ENCODE results near the gene FAAP20.

FAAP20 gene

DNA sequence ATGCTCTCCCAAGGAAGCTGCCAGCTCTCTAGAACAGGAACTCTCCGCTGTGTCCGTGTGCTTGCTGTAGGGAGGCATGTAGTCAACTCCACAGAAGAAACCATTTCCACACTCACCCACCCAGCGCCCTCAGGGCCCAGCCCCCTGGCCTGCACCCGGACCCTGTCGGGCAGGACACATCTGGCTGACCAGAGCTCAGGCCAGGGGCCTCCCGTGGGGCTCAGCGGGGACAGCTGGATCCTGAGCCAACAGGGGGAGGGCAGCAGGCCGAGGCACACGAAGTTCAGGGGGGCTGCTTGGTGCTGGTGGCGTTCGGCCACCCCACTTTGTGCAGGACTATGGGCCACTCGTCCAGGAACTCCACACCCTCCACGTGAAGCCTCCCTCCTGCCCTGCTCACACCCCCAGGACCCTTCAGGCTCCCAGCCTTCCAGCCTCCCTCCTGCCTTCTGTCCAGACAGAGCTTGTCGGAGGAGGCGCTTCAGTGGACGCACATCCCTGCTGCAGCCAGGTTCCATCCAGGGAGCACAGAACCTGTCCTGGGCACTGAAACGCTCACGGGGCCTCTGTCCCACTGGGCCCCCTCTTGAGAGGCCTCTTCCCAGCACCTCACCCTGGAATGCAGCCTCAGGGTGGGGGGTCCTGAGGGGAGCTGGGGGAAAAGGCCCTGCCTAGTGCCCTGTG is 15.0 kb upstream of the FAAP20 start:
- Mint-ChIP-seq H3K4me1 (ENCODE audit: low read depth) (peaks cover 1% of the 10 kb centered on the region), H3K36me3 (ENCODE audit: low read depth) (no peaks in the 10 kb centered on the region), H3K4me3 (no peak overlapping the region), H3K27me3 (ENCODE audit: low read depth) (peaks cover 4% of the 10 kb centered on the region), H3K9me3 (no peaks in the 10 kb centered on the region), H3K27ac (no peak overlapping the region)

DNA sequence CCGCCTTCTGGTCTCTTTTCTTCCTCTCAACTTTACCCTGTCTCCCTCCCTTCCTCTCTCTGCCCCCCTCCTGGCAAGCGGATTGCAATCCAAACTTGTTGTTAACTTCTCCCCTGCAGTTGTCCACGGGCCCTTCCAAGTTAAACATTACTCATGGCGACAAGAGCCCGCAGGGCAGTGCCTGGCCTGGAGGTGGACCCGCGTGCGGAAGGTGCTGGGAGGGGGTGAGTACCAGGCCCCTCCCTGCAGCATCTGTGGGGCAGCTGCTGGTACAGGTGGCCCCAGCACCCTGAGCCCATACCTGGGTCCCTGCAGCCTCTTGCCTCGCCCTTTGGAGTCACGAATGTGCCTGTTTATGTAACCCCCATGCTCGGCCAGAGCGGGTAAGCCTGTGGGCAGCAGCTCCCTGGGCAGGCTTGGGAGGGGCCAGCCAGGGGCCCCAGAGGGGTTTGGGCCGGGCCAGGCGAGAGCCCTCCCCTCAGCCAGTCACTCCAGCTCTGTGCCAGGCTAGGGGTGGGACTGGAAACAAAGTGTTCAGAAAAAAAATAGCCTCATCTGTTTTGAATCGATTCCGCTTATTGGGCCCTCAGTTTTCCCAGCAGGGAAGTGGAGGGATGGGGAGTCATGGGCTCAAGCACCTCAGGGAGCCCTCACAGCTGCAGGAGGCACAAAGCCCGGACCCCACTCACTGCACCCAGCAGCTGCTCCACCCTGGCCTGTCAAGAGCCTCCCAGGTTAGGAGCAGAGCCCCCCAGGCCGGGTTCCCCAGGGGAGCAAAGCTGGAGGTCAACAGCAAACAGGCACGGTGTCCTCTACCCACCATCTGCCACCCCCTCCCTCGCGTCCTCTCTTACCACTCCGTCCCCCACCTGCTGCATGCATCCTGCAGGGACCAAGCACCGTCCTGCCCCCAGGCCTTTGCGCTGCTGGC is 14.0 kb upstream of the FAAP20 start:
- H3K9me3 Mint-ChIP-seq: no peaks in the 10 kb centered on the region
- H3K4me3 Mint-ChIP-seq: no peak overlapping the region
- peaks cover 4% of the 10 kb centered on the region for H3K27me3 Mint-ChIP-seq (ENCODE audit: low read depth)
- H3K27ac Mint-ChIP-seq: no peak overlapping the region
- peaks cover 1% of the 10 kb centered on the region for H3K4me1 Mint-ChIP-seq (ENCODE audit: low read depth)
- H3K36me3 Mint-ChIP-seq (ENCODE audit: low read depth): no peaks in the 10 kb centered on the region

DNA sequence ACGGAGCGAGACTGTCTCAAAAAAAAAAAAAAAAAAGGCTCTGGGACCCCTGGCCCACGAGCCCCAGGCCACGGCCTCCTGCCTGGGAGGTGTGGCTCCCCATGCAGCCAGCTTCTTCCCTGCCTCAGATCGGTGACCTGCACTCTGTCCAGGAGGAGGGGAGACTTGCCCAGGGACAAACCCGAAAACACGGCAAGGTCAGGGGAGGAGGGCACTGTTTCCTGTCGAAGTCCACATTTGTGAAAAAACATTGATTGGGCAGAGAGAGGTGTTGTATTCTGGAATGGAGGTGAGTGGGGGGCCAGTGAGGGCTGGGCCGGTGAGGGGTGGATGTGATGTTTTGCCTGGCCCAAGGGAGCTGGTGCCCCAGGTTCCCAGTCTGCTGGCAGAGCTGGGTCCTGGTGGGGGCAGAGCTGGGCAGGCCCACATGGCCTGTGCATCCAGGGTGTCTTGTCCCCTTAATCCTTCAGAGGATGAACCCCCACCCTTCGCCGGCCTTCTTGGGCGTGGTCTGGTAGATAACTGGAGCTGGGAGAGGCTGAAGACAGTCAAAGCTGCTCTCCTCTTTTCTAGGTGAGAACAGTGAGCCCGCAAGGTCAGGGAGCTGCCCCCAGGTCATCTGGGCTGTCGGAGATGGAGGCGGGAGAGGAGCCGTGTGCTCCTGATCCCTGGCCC is 12.4 kb upstream of the FAAP20 start:
- H3K4me3 Mint-ChIP-seq: peak overlapping the region; percentile 1
- H3K27ac Mint-ChIP-seq: peak overlapping the region; percentile 43
- no peaks in the 10 kb centered on the region for H3K9me3 Mint-ChIP-seq
- no peaks in the 10 kb centered on the region for H3K36me3 Mint-ChIP-seq (ENCODE audit: low read depth)
- peaks cover 1% of the 10 kb centered on the region for H3K4me1 Mint-ChIP-seq (ENCODE audit: low read depth)
- H3K27me3 Mint-ChIP-seq (ENCODE audit: low read depth): peaks cover 4% of the 10 kb centered on the region

DNA sequence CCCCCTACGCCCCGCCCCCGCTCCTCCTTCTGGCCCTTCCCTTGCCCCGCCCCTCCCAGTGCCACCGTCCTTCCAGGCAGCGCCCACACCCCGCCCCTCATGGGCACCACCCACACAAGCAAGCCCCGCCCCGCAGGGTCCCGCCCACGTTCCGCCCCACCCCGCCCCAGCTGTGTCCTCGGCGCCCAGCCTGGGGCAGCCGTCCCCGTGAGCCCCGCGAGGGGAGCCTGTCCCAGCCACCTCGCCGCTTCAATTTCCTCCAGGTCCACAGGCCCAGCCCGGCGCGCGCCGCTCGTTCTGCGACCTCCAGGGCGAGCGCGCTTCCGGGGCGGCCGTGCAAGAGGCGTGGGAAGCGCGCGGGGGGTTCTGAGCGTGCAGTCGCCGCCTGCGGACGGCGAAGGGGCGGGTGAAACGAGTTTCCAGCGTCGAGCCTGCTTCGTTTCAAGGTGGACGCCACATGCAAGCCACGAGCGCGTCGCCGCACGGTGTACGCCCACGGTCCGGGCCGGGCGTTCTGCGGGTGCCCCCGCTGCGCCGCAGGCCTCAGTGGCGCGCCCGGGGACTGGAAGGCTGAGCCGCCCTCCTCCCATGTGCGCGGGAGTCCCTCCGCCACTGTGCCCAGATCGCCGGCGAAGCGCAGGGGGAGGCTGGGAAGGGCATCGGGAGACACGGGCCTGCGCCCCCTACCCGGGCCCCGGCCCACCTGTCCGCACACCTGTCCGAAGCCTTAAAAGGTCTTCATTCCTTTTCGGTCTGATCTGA is 10.8 kb upstream of the FAAP20 start:
- H3K27ac Mint-ChIP-seq: no peak overlapping the region
- H3K27me3 Mint-ChIP-seq (ENCODE audit: low read depth): peaks cover 4% of the 10 kb centered on the region
- no peaks in the 10 kb centered on the region for H3K36me3 Mint-ChIP-seq (ENCODE audit: low read depth)
- H3K4me1 Mint-ChIP-seq (ENCODE audit: low read depth): peaks cover 1% of the 10 kb centered on the region
- H3K4me3 Mint-ChIP-seq: peak overlapping the region; percentile 42
- no peaks in the 10 kb centered on the region for H3K9me3 Mint-ChIP-seq

DNA sequence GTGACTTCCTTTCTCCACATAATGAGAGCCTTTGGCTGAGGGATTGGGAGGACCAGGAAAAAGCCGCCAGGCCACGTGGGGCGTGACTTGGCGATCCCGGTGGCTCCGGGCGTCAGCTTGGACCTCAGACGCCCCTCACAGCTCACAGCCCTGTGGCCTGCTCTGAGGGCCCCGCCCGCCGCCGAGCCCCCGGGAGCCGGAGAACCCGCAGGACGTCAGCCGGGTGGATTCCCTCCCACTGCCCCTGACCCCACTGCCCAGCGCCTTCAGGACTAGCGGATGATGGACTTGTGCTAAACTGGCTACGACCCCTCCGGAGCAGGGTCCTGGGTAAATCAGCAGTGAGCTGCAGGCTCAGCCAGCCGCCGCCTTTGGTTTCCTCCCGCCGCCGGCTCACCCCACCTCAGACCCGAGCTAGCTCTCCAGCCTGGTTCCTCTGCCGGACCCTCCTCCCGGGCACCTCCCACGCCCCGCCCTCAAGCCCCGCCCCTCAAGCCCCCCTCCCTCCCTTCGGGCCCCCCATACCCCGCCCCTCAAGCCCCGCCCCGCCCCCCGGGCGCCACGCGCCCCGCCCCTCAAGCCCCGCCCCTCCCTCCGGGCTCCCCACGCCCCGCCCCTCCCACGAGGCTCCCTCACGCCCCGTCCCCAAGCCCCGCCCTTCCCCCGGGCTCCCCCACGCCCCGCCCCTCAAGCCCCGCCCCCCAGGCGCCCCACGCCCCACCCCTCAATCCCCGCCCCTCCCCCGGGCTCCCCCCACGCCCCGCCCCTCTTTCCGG is 10.0 kb upstream of the FAAP20 start:
- Mint-ChIP-seq H3K9me3 (no peaks in the 10 kb centered on the region), H3K36me3 (ENCODE audit: low read depth) (no peaks in the 10 kb centered on the region), H3K27me3 (ENCODE audit: low read depth) (peaks cover 4% of the 10 kb centered on the region), H3K4me3 (no peak overlapping the region), H3K27ac (no peak overlapping the region), H3K4me1 (ENCODE audit: low read depth) (peaks cover 4% of the 10 kb centered on the region)

DNA sequence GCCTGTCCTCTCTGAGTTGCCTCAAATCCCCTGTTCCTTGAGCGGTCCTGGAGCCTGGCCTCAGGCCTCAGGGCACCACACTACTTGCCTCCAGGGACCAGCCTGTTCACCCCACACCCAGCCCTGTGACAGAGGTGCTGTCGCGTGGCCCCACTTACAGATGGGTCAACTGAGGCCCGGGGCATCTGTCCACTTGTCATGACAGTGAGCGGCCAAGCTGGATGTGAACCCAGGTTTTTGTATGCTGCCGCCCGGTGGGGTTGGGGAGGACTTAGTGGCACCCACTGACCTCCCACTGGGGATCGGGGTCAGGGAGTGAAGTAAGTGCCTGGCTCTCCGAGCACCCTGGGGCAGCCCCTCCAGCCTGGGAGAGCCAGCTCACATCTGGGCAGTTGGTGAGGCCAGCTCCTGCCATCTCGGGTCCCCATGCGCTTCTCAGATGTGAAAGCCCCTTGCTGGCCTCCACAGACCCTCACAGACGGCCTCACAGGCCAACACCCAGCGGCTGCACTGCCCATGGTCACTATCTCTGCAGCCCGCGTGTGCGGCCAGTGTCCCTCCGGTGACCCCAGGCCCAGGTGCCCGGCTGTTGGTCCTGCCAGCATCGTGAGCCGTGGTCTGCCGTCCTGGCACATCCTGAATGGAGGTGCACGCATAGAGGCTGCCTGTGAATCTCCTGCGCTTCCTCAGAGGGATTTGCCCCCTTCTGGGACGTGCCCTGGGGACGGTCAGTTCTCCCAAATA is 9.3 kb upstream of the FAAP20 start:
- peaks cover 3% of the 10 kb centered on the region for H3K36me3 Mint-ChIP-seq (ENCODE audit: low read depth)
- H3K4me3 Mint-ChIP-seq: no peak overlapping the region
- peaks cover 4% of the 10 kb centered on the region for H3K27me3 Mint-ChIP-seq (ENCODE audit: low read depth)

DNA sequence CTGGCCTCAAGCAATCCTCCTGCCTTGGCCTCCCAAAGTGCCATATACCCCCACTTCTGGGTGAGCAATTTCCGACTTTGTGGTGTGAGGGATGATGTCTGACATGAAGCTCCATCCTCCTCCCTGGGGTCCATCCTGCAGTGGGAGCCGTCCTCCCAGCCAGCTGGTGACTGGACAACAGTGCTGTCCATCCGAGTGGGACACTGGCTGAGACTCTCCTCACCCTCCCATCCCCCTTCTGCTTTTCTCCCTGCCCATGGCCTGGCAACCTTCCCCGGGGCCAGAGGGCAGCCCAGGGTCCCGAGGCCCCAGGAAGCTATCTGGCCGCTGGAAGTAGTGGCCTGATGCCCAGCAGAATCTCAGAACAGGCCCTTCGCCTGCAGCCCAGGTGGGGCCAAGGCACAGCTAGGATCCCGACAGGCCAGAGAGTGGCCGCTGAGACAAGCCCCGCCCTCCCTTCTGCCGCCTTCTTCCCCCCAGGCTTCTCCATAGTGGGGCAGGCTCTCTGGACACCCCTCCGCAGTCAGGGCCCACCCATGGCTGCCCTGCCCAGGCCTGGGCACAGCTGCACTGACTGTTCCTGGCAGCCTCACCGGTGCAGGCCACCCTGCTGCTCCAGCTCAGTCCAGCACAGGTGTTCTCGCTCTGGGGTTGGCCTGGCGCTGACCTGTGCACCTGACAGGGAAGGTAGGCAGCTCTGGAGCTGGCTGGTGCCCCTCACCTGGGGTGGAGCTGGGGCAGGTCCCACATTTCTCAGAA is 8.4 kb upstream of the FAAP20 start:
- H3K9me3 Mint-ChIP-seq: no peaks in the 10 kb centered on the region
- peaks cover 3% of the 10 kb centered on the region for H3K36me3 Mint-ChIP-seq (ENCODE audit: low read depth)
- peaks cover 4% of the 10 kb centered on the region for H3K27me3 Mint-ChIP-seq (ENCODE audit: low read depth)
- peaks cover 13% of the 10 kb centered on the region for H3K4me1 Mint-ChIP-seq (ENCODE audit: low read depth)
- no peak overlapping the region for H3K27ac Mint-ChIP-seq
- no peak overlapping the region for H3K4me3 Mint-ChIP-seq

More for the DNA sequence above, 9.3 kb upstream of the FAAP20 start:
- Mint-ChIP-seq H3K27ac (no peak overlapping the region), H3K4me1 (ENCODE audit: low read depth) (peaks cover 12% of the 10 kb centered on the region), H3K9me3 (no peaks in the 10 kb centered on the region)

DNA sequence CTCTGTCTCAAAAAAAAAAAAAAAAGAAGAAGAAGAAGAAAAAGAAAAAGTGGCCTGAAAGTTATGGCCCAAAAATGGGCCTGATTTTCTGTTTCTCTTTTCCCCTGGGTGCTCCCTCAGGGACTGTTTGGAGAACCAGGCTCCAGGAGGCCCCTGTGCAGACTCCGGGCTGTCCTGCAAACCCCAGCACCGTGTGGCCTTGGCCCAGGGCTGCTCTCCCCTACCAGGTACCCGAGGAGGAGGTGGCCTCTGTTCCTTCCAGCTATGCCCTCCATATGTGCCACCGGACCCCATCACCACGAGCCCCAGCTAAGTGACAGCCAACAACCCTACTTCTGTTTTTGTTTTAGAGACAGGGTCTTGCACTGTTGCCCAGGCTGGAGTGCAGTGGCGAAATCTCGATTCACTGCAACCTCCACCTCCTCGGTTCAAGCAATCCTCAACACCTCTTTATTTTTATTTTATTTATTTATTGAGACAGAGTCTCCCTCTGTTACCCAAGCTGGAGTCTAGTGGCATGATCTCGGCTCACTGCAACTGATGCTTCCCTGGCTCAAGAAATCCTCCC is 7.5 kb upstream of the FAAP20 start:
- H3K9me3 Mint-ChIP-seq: no peaks in the 10 kb centered on the region
- no peak overlapping the region for H3K27ac Mint-ChIP-seq
- H3K4me1 Mint-ChIP-seq (ENCODE audit: low read depth): peaks cover 13% of the 10 kb centered on the region
- no peak overlapping the region for H3K4me3 Mint-ChIP-seq
- H3K36me3 Mint-ChIP-seq (ENCODE audit: low read depth): peaks cover 3% of the 10 kb centered on the region
- peaks cover 4% of the 10 kb centered on the region for H3K27me3 Mint-ChIP-seq (ENCODE audit: low read depth)

DNA sequence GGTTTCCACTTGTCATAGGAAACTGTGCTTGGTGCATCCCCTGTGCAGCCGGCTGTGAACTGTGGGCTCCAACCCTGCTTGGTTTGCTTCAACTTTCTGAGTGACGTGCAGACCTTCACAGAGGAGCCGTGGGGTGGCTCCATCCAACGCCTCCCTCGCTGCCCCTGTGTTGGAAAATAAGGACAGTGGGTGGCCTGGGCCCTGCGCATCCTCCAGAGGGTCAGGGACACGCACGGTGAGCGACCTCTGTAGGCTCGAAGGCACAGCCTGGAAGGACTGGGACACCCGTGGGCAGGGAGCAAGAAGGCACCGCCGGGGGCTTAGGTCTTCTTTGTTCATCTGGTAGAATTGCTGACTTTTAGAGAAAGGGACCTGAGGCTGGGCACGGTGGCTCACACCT is 6.5 kb upstream of the FAAP20 start:
- Mint-ChIP-seq H3K9me3 (no peaks in the 10 kb centered on the region), H3K27ac (no peak overlapping the region), H3K27me3 (ENCODE audit: low read depth) (no peaks in the 10 kb centered on the region), H3K4me3 (no peak overlapping the region), H3K36me3 (ENCODE audit: low read depth) (peaks cover 3% of the 10 kb centered on the region), H3K4me1 (ENCODE audit: low read depth) (peaks cover 13% of the 10 kb centered on the region)

DNA sequence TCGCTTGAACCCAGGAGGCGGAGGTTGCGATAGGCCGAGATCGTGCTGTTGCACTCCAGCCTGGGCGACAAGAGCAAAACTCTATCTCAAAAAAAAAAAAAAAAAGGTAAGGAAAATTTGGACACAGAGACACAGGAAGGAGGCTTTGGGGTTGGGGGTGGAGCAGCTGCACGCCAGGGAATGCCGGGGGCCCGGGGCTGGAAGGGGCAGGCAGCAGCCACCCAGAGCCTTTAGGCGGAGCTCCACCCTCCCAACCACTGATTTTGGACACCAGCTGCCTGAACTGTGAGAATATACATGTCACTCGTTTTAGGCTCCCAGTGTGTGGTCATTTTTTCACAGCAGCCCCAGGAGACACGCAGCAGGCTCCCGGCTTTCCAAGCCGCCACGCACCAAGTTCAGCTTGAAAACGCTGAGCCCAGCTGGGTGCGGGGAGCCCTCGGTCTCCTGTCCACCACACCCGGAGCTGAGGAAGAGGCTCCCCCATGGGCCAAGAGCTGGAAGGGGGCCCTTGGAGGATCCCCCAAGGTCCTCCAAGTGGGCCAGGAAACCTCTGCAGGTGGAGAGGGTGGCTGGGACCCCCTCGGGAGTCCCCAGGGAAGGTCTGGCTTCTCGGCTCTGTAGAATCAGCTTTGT is 5.9 kb upstream of the FAAP20 start:
- Mint-ChIP-seq H3K4me1 (ENCODE audit: low read depth) (peaks cover 13% of the 10 kb centered on the region), H3K27me3 (ENCODE audit: low read depth) (no peaks in the 10 kb centered on the region), H3K4me3 (peak overlapping the region; percentile 89), H3K36me3 (ENCODE audit: low read depth) (peaks cover 3% of the 10 kb centered on the region), H3K27ac (no peak overlapping the region), H3K9me3 (no peaks in the 10 kb centered on the region)

DNA sequence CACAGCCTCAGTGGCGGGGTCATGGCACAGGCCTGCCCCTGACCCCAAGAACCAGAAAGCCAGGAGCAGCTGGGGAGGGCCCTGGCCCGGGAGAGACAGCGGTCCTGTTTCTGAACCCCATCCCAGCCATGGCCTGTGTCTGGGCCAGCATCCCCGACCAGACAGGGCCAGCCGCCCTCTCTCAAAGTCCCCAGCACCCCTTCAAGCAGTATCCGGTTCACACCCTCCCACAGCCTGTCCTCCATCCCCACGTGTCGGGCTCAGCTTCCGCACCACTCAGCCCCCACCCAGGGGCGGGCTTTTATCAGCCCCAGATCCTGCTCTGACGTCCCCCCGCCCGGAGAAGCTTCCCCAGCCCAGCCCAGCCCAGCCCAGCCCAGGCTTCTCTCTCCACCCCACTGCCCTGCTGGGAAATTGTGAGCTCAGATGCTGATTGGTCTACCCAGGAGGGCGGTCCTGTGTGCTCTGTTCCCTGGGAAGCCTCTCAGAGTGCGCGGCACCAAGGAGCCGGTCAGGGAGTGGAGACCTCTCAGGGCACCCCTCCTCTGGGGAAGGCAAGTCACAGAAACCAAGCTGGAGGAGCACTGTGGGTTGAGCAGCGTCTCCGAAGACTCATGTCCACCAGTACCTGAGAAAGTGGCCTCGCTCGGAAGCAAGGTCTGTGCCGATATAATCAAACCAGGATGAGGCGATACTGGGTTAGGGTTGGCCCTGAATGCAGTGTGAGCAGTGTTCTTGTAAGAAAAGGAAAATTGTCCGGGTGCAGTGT is 4.7 kb upstream of the FAAP20 start:
- peak overlapping the region; percentile 89 for H3K27ac Mint-ChIP-seq
- H3K36me3 Mint-ChIP-seq (ENCODE audit: low read depth): peaks cover 3% of the 10 kb centered on the region
- peaks cover 13% of the 10 kb centered on the region for H3K4me1 Mint-ChIP-seq (ENCODE audit: low read depth)
- H3K27me3 Mint-ChIP-seq (ENCODE audit: low read depth): no peaks in the 10 kb centered on the region
- peak overlapping the region; percentile 89 for H3K4me3 Mint-ChIP-seq
- no peaks in the 10 kb centered on the region for H3K9me3 Mint-ChIP-seq
